ENCODE results near the gene ZMYND8.
A peak's percentile ranks its signal among the peaks of the same experiment; 100 is the strongest.
"Not testable (repeated sequence)": the region's sequence is repeated elsewhere in the genome, so short reads cannot be mapped to it uniquely, and the experiment has no call there.

The ZMYND8 gene

GRCh38 chr20:47309806-47310426, 46.6 kb downstream of the ZMYND8 start:
- DNase-seq: no peak

- no peak for DNase-seq
Observed at GRCh38 chr20:47309394-47309793, 47.1 kb downstream of the ZMYND8 start.

GRCh38 chr20:47307569-47307968, 48.9 kb downstream of the ZMYND8 start:
- not testable (repeated sequence) for DNase-seq

GRCh38 chr20:47306755-47307370, 49.6 kb downstream of the ZMYND8 start:
- DNase-seq: no peak

GRCh38 chr20:47306095-47306494, 50.4 kb downstream of the ZMYND8 start:
- DNase-seq: no peak

- no peak for DNase-seq
Observed at GRCh38 chr20:47305667-47306066, 50.8 kb downstream of the ZMYND8 start.

GRCh38 chr20:47304287-47304686, 52.2 kb downstream of the ZMYND8 start:
- DNase-seq: peak; percentile 47

GRCh38 chr20:47303736-47304135, 52.8 kb downstream of the ZMYND8 start:
- DNase-seq: no peak

GRCh38 chr20:47300071-47300470, 56.4 kb downstream of the ZMYND8 start:
- no peak for DNase-seq

GRCh38 chr20:47298624-47299023, 57.9 kb downstream of the ZMYND8 start:
- no peak for DNase-seq

GRCh38 chr20:47297746-47298145, 58.8 kb downstream of the ZMYND8 start:
- DNase-seq: no peak

- no peak for DNase-seq
Observed at GRCh38 chr20:47296950-47297349, 59.5 kb downstream of the ZMYND8 start.

GRCh38 chr20:47295921-47296426, 60.5 kb downstream of the ZMYND8 start:
- DNase-seq: no peak

GRCh38 chr20:47295129-47295813, 61.2 kb downstream of the ZMYND8 start:
- no peak for DNase-seq

- no peak for DNase-seq
Observed at GRCh38 chr20:47293631-47294030, 62.9 kb downstream of the ZMYND8 start.

GRCh38 chr20:47292581-47292980, 63.9 kb downstream of the ZMYND8 start:
- no peak for DNase-seq

- DNase-seq: no peak
Observed at GRCh38 chr20:47290666-47291430, 65.7 kb downstream of the ZMYND8 start.

GRCh38 chr20:47290008-47290407, 66.5 kb downstream of the ZMYND8 start:
- no peak for DNase-seq

GRCh38 chr20:47289096-47289495, 67.4 kb downstream of the ZMYND8 start:
- no peak for DNase-seq

- not testable (repeated sequence) for DNase-seq
Observed at GRCh38 chr20:47288530-47288929, 68.0 kb downstream of the ZMYND8 start.

- no peak for DNase-seq
Observed at GRCh38 chr20:47287609-47288144, 68.8 kb downstream of the ZMYND8 start.

- no peak for DNase-seq
Observed at GRCh38 chr20:47286681-47287080, 69.8 kb downstream of the ZMYND8 start.

- DNase-seq: no peak
Observed at GRCh38 chr20:47285189-47285588, 71.3 kb downstream of the ZMYND8 start.

Data from hematopoietic multipotent progenitor cell treated with erythropoietin and hydrocortisone succinate and interleukin-3 and kit ligand, for 4 days (in vitro differentiated cells).